ENCODE data around the gene WDR33.

Gene WDR33

GRCh38 chr2:127792805-127793204, 18.2 kb downstream of the WDR33 start:
- TF ChIP-seq CTCF (IDR thresholded peaks at IDR 0.05; ENCODE audit: borderline replicate concordance, extremely low read depth, low read length, poor library complexity, severe bottlenecking) (no peak), EZH2 (IDR thresholded peaks at IDR 0.05; ENCODE audit: borderline replicate concordance, low read depth, low read length, severe bottlenecking) (no peak)
- Histone ChIP-seq H2AFZ (ENCODE audit: low read depth, low read length) (no peak overlapping the region), H3K4me2 (ENCODE audit: insufficient read depth, low read length) (no peak overlapping the region), H3K27me3 (ENCODE audit: insufficient read depth, low read length, poor library complexity) (no peaks in the 10 kb centered on the region), H3K9ac (ENCODE audit: low read depth, low read length) (no peak overlapping the region), H3K4me1 (ENCODE audit: insufficient read depth, low read length) (no peaks in the 10 kb centered on the region), H3K79me2 (ENCODE audit: insufficient read depth, low read length) (peaks cover 81% of the 10 kb centered on the region), H3K4me3 (ENCODE audit: low read depth in 1 of 2, low read length in 2 of 2) (no peak overlapping the region), H3K9me3 (ENCODE audit: insufficient read depth, low read length, severe bottlenecking) (peaks cover 4% of the 10 kb centered on the region), H3K36me3 (ENCODE audit: insufficient read depth, low read length) (peaks cover 40% of the 10 kb centered on the region), H3K27ac (ENCODE audit: low read length) (no peak overlapping the region), H4K20me1 (ENCODE audit: insufficient read depth, low read length) (peaks cover 52% of the 10 kb centered on the region)
- DNase-seq (no peak), ATAC-seq (ENCODE audit: insufficient read depth, low read depth) (no peak)

DNA sequence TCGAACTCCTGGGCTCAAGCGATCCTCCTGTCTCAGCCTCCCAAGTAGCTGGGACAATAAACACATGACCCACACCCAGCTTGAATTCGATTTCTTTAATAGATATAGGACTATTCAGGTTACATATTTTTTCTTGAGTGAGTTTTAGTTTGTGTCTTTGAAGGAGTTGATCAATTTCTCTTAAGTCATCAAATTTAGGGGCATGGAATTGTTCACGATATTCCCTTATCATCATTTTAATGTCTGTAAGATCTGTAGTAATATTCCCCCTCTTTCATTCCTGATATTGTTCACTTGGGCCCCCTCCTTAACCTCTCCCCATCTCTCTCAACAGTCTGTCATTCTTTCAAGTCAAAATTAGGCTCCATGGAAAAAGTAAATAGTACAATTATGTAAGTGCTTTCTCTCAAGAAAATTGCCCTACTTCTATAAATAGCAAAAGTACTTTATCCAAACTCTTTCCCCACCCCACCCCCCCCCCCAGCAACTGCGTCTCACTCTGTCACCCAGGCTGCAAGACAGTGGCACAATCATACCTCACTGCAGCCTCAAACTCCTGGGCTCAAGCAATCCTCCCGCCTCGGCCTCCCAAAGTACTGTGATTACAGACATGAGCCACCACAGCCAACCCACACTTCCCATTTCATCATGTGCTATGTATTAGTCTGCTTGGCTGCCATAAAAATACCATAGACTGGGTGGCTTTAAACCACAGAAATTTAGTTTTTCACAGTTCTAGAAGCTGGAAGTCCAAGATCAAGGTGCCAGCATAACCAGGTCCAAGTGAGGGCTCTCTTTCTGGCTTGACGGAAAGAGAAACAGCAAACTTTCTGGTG, 20.1 kb downstream of the WDR33 start:
- Histone ChIP-seq H3K9me3 (ENCODE audit: insufficient read depth, low read length, severe bottlenecking) (peaks cover 4% of the 10 kb centered on the region), H3K4me1 (ENCODE audit: insufficient read depth, low read length) (no peaks in the 10 kb centered on the region), H4K20me1 (ENCODE audit: insufficient read depth, low read length) (peaks cover 42% of the 10 kb centered on the region), H3K27ac (ENCODE audit: low read length) (no peak overlapping the region), H3K27me3 (ENCODE audit: insufficient read depth, low read length, poor library complexity) (no peaks in the 10 kb centered on the region), H3K4me2 (ENCODE audit: insufficient read depth, low read length) (no peak overlapping the region), H3K79me2 (ENCODE audit: insufficient read depth, low read length) (peaks cover 69% of the 10 kb centered on the region), H3K9ac (ENCODE audit: low read depth, low read length) (no peak overlapping the region), H3K36me3 (ENCODE audit: insufficient read depth, low read length) (peaks cover 39% of the 10 kb centered on the region), H3K4me3 (ENCODE audit: low read depth in 1 of 2, low read length in 2 of 2) (no peak overlapping the region), H2AFZ (ENCODE audit: low read depth, low read length) (no peak overlapping the region)
- no peak for TF ChIP-seq CTCF (IDR thresholded peaks at IDR 0.05; ENCODE audit: borderline replicate concordance, extremely low read depth, low read length, poor library complexity, severe bottlenecking)
- TF ChIP-seq EZH2 (IDR thresholded peaks at IDR 0.05; ENCODE audit: borderline replicate concordance, low read depth, low read length, severe bottlenecking): no peak
- DNase-seq (no peak), ATAC-seq (ENCODE audit: insufficient read depth, low read depth) (no peak)

GRCh38 chr2:127786048-127786809, 24.7 kb downstream of the WDR33 start:
- Histone ChIP-seq H3K4me2 (ENCODE audit: insufficient read depth, low read length) (no peak overlapping the region), H2AFZ (ENCODE audit: low read depth, low read length) (no peak overlapping the region), H3K9ac (ENCODE audit: low read depth, low read length) (no peak overlapping the region), H4K20me1 (ENCODE audit: insufficient read depth, low read length) (peaks cover 46% of the 10 kb centered on the region), H3K4me3 (ENCODE audit: low read depth in 1 of 2, low read length in 2 of 2) (no peak overlapping the region), H3K27ac (ENCODE audit: low read length) (no peak overlapping the region), H3K9me3 (ENCODE audit: insufficient read depth, low read length, severe bottlenecking) (peaks cover 4% of the 10 kb centered on the region), H3K4me1 (ENCODE audit: insufficient read depth, low read length) (no peaks in the 10 kb centered on the region), H3K36me3 (ENCODE audit: insufficient read depth, low read length) (peaks cover 40% of the 10 kb centered on the region), H3K79me2 (ENCODE audit: insufficient read depth, low read length) (peaks cover 69% of the 10 kb centered on the region), H3K27me3 (ENCODE audit: insufficient read depth, low read length, poor library complexity) (no peaks in the 10 kb centered on the region)
- DNase-seq: no peak
- ATAC-seq (ENCODE audit: insufficient read depth, low read depth): no peak
- TF ChIP-seq EZH2 (IDR thresholded peaks at IDR 0.05; ENCODE audit: borderline replicate concordance, low read depth, low read length, severe bottlenecking): no peak
- TF ChIP-seq CTCF (IDR thresholded peaks at IDR 0.05; ENCODE audit: borderline replicate concordance, extremely low read depth, low read length, poor library complexity, severe bottlenecking): no peak

Measured in DND-41 (cell line).